GM12865 (cell line): Measurements from ENCODE around the gene QPRT.
"Not testable (repeated sequence)": the region's sequence is repeated elsewhere in the genome, so short reads cannot be mapped to it uniquely, and the experiment has no call there.

Experiments
- DNase-seq: peaks from one replicate; pipeline ENCODE4 v3.0.0; 2010; ENCODE audit warnings: low read depth
- H3K4me3 ChIP-seq: 2 replicates; pipeline ENCODE4 v1.5.1; 2011; ENCODE audit warnings: mild to moderate bottlenecking, low read depth, low read length, control low read depth
- CTCF ChIP-seq: IDR thresholded peaks from 2 replicates; pipeline ENCODE4 v1.5.1; 2011; ENCODE audit warnings: low read length, control low read depth, low read depth, inconsistent platforms; ENCODE audit not compliant: insufficient read depth; ENCODE audit errors: missing control alignments

QPRT gene

GRCh38 chr16:29678691-29679267 lies at the start of gene QPRT:
TSS of gene QPRT (plus strand) at chr16:29679180. CDS start at chr16:29679198, 18 bp downstream.
- no peak for TF ChIP-seq CTCF
- peak; percentile 76 for DNase-seq
- peak within 1 kb of the TSS; percentile 63 for H3K4me3 ChIP-seq

GRCh38 chr16:29629318-29629717 lies 49.7 kb upstream of the QPRT start:
- DNase-seq, H3K4me3 ChIP-seq: not testable (repeated sequence)

GRCh38 chr16:29631658-29632057 lies 47.3 kb upstream of the QPRT start:
- DNase-seq, H3K4me3 ChIP-seq: not testable (repeated sequence)

- DNase-seq, H3K4me3 ChIP-seq: not testable (repeated sequence)
Measured at GRCh38 chr16:29635902-29636301, 43.1 kb upstream of the QPRT start.

GRCh38 chr16:29636368-29636767 lies 42.6 kb upstream of the QPRT start:
- not testable (repeated sequence) for DNase-seq, H3K4me3 ChIP-seq

GRCh38 chr16:29638751-29639150 lies 40.2 kb upstream of the QPRT start:
- DNase-seq, H3K4me3 ChIP-seq: not testable (repeated sequence)

- no peak overlapping the region for H3K4me3 ChIP-seq
- peak; percentile 66 for DNase-seq
- peak; percentile 20 for TF ChIP-seq CTCF
Measured at GRCh38 chr16:29641561-29641960, 37.4 kb upstream of the QPRT start.

GRCh38 chr16:29643596-29643995 lies 35.4 kb upstream of the QPRT start:
- TF ChIP-seq CTCF: no peak
- no peak for DNase-seq
- H3K4me3 ChIP-seq: no peak overlapping the region

GRCh38 chr16:29644338-29644857 lies 34.6 kb upstream of the QPRT start:
- peak; percentile 89 for DNase-seq
- peak overlapping the region; percentile 0; the same call in 1 of the 2 replicates for H3K4me3 ChIP-seq
- TF ChIP-seq CTCF: no peak
